Colonic mucosa (tissue), 4 donors: ENCODE measurements around the gene ATAD3B. TPM values are rescaled to one million over a fixed set of nuclear protein-coding genes. Genes with fewer than 3 reads are reported as not detected.
A peak's percentile ranks its signal among the peaks of the same experiment; 100 is the strongest.

Experiments used
- DNase-seq: peaks from one replicate; pipeline ENCODE4 v3.0.0-alpha.2; 2020
- H3K27ac ChIP-seq: fragments of 200-600 bp; one replicate; pipeline ENCODE4 v1.8.0; 2021
- H3K27me3 ChIP-seq: fragments of 200-600 bp; one replicate; pipeline ENCODE4 v1.8.0; 2021
- H3K36me3 ChIP-seq: fragments of 200-600 bp; one replicate; pipeline ENCODE4 v1.8.0; 2021
- H3K4me1 ChIP-seq: fragments of 200-600 bp; one replicate; pipeline ENCODE4 v1.8.0; 2021; ENCODE audit warnings: mild to moderate bottlenecking
- H3K4me3 ChIP-seq: fragments of 200-600 bp; one replicate; pipeline ENCODE4 v1.8.0; 2021
- H3K9ac ChIP-seq, 2 donors: one replicate each; pipeline ENCODE4 v1.7.0; 2013; ENCODE audit warnings: control low read depth in 2 of 2, low read depth in 2 of 2, low read length in 2 of 2
- H3K9me3 ChIP-seq: fragments of 200-600 bp; one replicate; pipeline ENCODE4 v1.8.0; 2021
- CTCF ChIP-seq: fragments of 200-600 bp; IDR thresholded peaks from one replicate; pipeline ENCODE4 v1.8.0; 2022; ENCODE audit warnings: antibody characterized with exemption, mild to moderate bottlenecking
- intact Hi-C: fragments of 100-400 bp; cut with DNase I; formaldehyde crosslinking; loops from one replicate; pipeline ENCODE4 v1.14.1; 2022
- total RNA-seq, 2 donors: library from RNA; stranded (reverse); fragmentation: NEBNext Ultra II Directional in 1 of 2; extraction: Animal tissue kit (Norgen Biotek cat#: 25700) in 1 of 2; gene quantifications; one replicate each; pipeline ENCODE4 v1.2.1, GENCODE V29; 2021
- donor health status: healthy.
- donor health status: DM: no; HTN: no; CAD: no.
- donor health status: DM: no; HTN: no; CAD: no.

Gene ATAD3B
- total RNA-seq, 2 donors from 2014 or later = 16.6 to 62.9 TPM

GRCh38 chr1:1540818-1541628, 69.5 kb downstream of the ATAD3B start:
- no peaks in the 10 kb centered on the region for H3K9me3 ChIP-seq
- peak overlapping the region in 1 of 2 donors; percentile 66 for H3K9ac ChIP-seq
- TF ChIP-seq CTCF = no peak
- no peaks in the 10 kb centered on the region for H3K27me3 ChIP-seq
- peaks cover 4% of the 10 kb centered on the region for H3K4me1 ChIP-seq
- intact Hi-C loops = no loop called here
- DNase-seq = no peak
- no peaks in the 10 kb centered on the region for H3K36me3 ChIP-seq
- no peak overlapping the region for H3K27ac ChIP-seq
- H3K4me3 ChIP-seq = peak overlapping the region; percentile 36

- no peaks in the 10 kb centered on the region for H3K27me3 ChIP-seq
- no peak overlapping the region for H3K9ac ChIP-seq
- intact Hi-C loops = no loop called here
- no peak overlapping the region for H3K27ac ChIP-seq
- H3K4me3 ChIP-seq = no peak overlapping the region
- DNase-seq = no peak
- peaks cover 4% of the 10 kb centered on the region for H3K4me1 ChIP-seq
- no peaks in the 10 kb centered on the region for H3K9me3 ChIP-seq
- TF ChIP-seq CTCF = no peak
- no peaks in the 10 kb centered on the region for H3K36me3 ChIP-seq
Observed at GRCh38 chr1:1541956-1542765, 70.6 kb downstream of the ATAD3B start.

- DNase-seq = no peak
- Histone ChIP-seq H3K36me3 (no peaks in the 10 kb centered on the region), H3K4me3 (no peak overlapping the region)
Observed at GRCh38 chr1:1542766-1543705, 71.5 kb downstream of the ATAD3B start.

GRCh38 chr1:1543706-1544099, 72.1 kb downstream of the ATAD3B start:
- Histone ChIP-seq H3K36me3 (no peaks in the 10 kb centered on the region), H3K27me3 (no peaks in the 10 kb centered on the region), H3K9me3 (no peaks in the 10 kb centered on the region), H3K9ac (no peak overlapping the region), H3K4me3 (no peak overlapping the region), H3K27ac (no peak overlapping the region), H3K4me1 (peaks cover 4% of the 10 kb centered on the region)
- intact Hi-C loops = no loop called here
- no peak for TF ChIP-seq CTCF
- DNase-seq = no peak

More at GRCh38 chr1:1542766-1543705, 71.5 kb downstream of the ATAD3B start:
- H3K9me3 ChIP-seq = no peaks in the 10 kb centered on the region
- intact Hi-C loops = no loop called here
- no peak overlapping the region for H3K9ac ChIP-seq
- H3K4me1 ChIP-seq = peaks cover 4% of the 10 kb centered on the region
- no peak overlapping the region for H3K27ac ChIP-seq
- no peaks in the 10 kb centered on the region for H3K27me3 ChIP-seq
- no peak for TF ChIP-seq CTCF

GRCh38 chr1:1544544-1544943, 73.0 kb downstream of the ATAD3B start:
- intact Hi-C loops = no loop called here

More at GRCh38 chr1:1544544-1544943, 73.0 kb downstream of the ATAD3B start:
- Histone ChIP-seq H3K9ac (no peak overlapping the region), H3K27ac (no peak overlapping the region), H3K4me1 (no peaks in the 10 kb centered on the region), H3K9me3 (no peaks in the 10 kb centered on the region), H3K4me3 (no peak overlapping the region), H3K27me3 (no peaks in the 10 kb centered on the region), H3K36me3 (no peaks in the 10 kb centered on the region)
- no peak for DNase-seq
- no peak for TF ChIP-seq CTCF
